ENCODE results near the gene NCKAP5L.
"Not testable (repeated sequence)": the region's sequence is repeated elsewhere in the genome, so short reads cannot be mapped to it uniquely, and the experiment has no call there.

The NCKAP5L gene

GRCh38 chr12:49776413-49776812 lies 51.8 kb downstream of the NCKAP5L start:
- FAIRE-seq, result no peak

- not testable (repeated sequence) for FAIRE-seq
These were observed 55.1 kb downstream of the NCKAP5L start for GRCh38 chr12:49773102-49773501.

GRCh38 chr12:49767333-49767732 lies 60.9 kb downstream of the NCKAP5L start:
- FAIRE-seq, result no peak

GRCh38 chr12:49766115-49766455 lies 62.1 kb downstream of the NCKAP5L start:
- FAIRE-seq, result no peak

GRCh38 chr12:49764126-49764525 lies 64.1 kb downstream of the NCKAP5L start:
- FAIRE-seq, result no peak

GRCh38 chr12:49763006-49763591 lies 65.1 kb downstream of the NCKAP5L start:
- FAIRE-seq, result no peak

GRCh38 chr12:49762468-49762847 lies 65.8 kb downstream of the NCKAP5L start:
- no peak for FAIRE-seq

- no peak for FAIRE-seq
These were observed 66.3 kb downstream of the NCKAP5L start for GRCh38 chr12:49761677-49762467.

GRCh38 chr12:49750996-49751393 lies 77.2 kb downstream of the NCKAP5L start:
- FAIRE-seq, result no peak

- no peak for FAIRE-seq
These were observed 77.9 kb downstream of the NCKAP5L start for GRCh38 chr12:49750027-49750995.

GRCh38 chr12:49748800-49749199 lies 79.4 kb downstream of the NCKAP5L start:
- no peak for FAIRE-seq

GRCh38 chr12:49748306-49748705 lies 79.9 kb downstream of the NCKAP5L start:
- FAIRE-seq, result no peak

GRCh38 chr12:49744363-49744885 lies 83.8 kb downstream of the NCKAP5L start:
- FAIRE-seq, result no peak

- no peak for FAIRE-seq
These were observed 86.2 kb downstream of the NCKAP5L start for GRCh38 chr12:49741882-49742620.

All from G401.6 (cell line).